Embryonic facial prominence (tissue), 1 donor: ENCODE data around the gene IQGAP2.

Source experiments
- DNase-seq: peaks from one replicate; pipeline ENCODE4 v3.0.0-alpha.2; 2016; ENCODE audit errors: extremely low spot score

The IQGAP2 gene

GRCh38 chr5:76451031-76451701 is 48.1 kb downstream of the IQGAP2 start:
- DNase-seq = no peak

GRCh38 chr5:76455531-76456133 is 52.5 kb downstream of the IQGAP2 start:
- no peak for DNase-seq

- DNase-seq = no peak
Measured at GRCh38 chr5:76456258-76456657, 53.2 kb downstream of the IQGAP2 start.

- DNase-seq = no peak
Measured at GRCh38 chr5:76457674-76458485, 54.8 kb downstream of the IQGAP2 start.

- DNase-seq = no peak
Measured at GRCh38 chr5:76458486-76458830, 55.4 kb downstream of the IQGAP2 start.

GRCh38 chr5:76460104-76460503 is 57.0 kb downstream of the IQGAP2 start:
- no peak for DNase-seq

GRCh38 chr5:76462097-76462667 is 59.1 kb downstream of the IQGAP2 start:
- DNase-seq = no peak

- DNase-seq = no peak
Measured at GRCh38 chr5:76467216-76467615, 64.1 kb downstream of the IQGAP2 start.

- DNase-seq = no peak
Measured at GRCh38 chr5:76468635-76469425, 65.7 kb downstream of the IQGAP2 start.

GRCh38 chr5:76469656-76470290 is 66.7 kb downstream of the IQGAP2 start:
- DNase-seq = no peak

GRCh38 chr5:76470976-76471375 is 67.9 kb downstream of the IQGAP2 start:
- no peak for DNase-seq

GRCh38 chr5:76471406-76471805 is 68.3 kb downstream of the IQGAP2 start:
- DNase-seq = no peak

GRCh38 chr5:76471987-76472334 is 68.9 kb downstream of the IQGAP2 start:
- no peak for DNase-seq

- no peak for DNase-seq
Measured at GRCh38 chr5:76472335-76473008, 69.4 kb downstream of the IQGAP2 start.

- DNase-seq = no peak
Measured at GRCh38 chr5:76473009-76473336, 69.9 kb downstream of the IQGAP2 start.

- DNase-seq = no peak
Measured at GRCh38 chr5:76473661-76474060, 70.6 kb downstream of the IQGAP2 start.

GRCh38 chr5:76474377-76474776 is 71.3 kb downstream of the IQGAP2 start:
- DNase-seq = no peak

GRCh38 chr5:76475385-76475784 is 72.3 kb downstream of the IQGAP2 start:
- DNase-seq = no peak

GRCh38 chr5:76475936-76476335 is 72.9 kb downstream of the IQGAP2 start:
- no peak for DNase-seq

- DNase-seq = no peak
Measured at GRCh38 chr5:76476474-76477038, 73.5 kb downstream of the IQGAP2 start.

- no peak for DNase-seq
Measured at GRCh38 chr5:76477061-76477460, 74.0 kb downstream of the IQGAP2 start.
